Hepatocyte (in vitro differentiated cells): ENCODE measurements around the gene WDR31.

Source experiments
- EZH2 ChIP-seq: fragments of 200-600 bp; sonication (generic); IDR thresholded peaks from 2 replicates; pipeline ENCODE4 v1.6.1; 2016; ENCODE audit warnings: antibody characterized with exemption, mild to moderate bottlenecking, borderline replicate concordance
- EZH2phosphoT487 ChIP-seq: fragments of 200-600 bp; sonication (generic); IDR thresholded peaks from one replicate; pipeline ENCODE4 v1.6.1; 2018; ENCODE audit warnings: antibody characterized with exemption, mild to moderate bottlenecking, low read depth, moderate library complexity; ENCODE audit not compliant: unreplicated experiment, severe bottlenecking
- TF ChIP-seq, protein P1 (sequence below): fragments of 200-600 bp; sonication (generic); IDR thresholded peaks from 2 replicates; pipeline ENCODE4 v1.5.1; 2016; ENCODE audit warnings: antibody characterized with exemption, mild to moderate bottlenecking; ENCODE audit not compliant: poor library complexity

DNA sequence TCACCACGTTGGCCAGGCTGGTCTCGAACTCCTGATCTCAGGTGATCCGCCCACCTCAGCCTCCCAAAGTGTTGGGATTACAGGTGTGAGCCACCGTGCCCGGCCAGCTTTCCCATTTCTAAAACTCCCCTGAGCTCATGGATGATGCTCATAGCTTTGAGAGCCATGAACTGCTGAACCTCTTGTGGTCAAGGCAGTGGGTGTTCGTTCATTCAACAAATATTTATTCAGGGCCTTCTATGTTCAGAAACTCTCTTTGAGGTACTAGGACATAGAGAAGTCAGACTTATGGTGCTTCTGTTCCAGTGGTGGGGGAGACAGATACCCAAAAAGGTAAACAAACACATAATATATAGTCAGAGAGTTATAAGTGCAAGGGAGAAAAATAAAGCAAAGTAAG lies 11.9 kb upstream of the WDR31 start:
- TF ChIP-seq, protein P1, sequence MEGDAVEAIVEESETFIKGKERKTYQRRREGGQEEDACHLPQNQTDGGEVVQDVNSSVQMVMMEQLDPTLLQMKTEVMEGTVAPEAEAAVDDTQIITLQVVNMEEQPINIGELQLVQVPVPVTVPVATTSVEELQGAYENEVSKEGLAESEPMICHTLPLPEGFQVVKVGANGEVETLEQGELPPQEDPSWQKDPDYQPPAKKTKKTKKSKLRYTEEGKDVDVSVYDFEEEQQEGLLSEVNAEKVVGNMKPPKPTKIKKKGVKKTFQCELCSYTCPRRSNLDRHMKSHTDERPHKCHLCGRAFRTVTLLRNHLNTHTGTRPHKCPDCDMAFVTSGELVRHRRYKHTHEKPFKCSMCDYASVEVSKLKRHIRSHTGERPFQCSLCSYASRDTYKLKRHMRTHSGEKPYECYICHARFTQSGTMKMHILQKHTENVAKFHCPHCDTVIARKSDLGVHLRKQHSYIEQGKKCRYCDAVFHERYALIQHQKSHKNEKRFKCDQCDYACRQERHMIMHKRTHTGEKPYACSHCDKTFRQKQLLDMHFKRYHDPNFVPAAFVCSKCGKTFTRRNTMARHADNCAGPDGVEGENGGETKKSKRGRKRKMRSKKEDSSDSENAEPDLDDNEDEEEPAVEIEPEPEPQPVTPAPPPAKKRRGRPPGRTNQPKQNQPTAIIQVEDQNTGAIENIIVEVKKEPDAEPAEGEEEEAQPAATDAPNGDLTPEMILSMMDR = no peak
- no peak for TF ChIP-seq EZH2
- no peak for TF ChIP-seq EZH2phosphoT487
